HepG2 (cell line): ENCODE measurements around the gene SMOC1.

ENCODE experiments used
- AKAP8 ChIP-seq: sonication (generic); formaldehyde crosslinking; IDR thresholded peaks from 2 replicates; pipeline ENCODE4 v1.5.1; 2020; ENCODE audit warnings: mild to moderate bottlenecking, missing genetic modification reagents
- HNF4A ChIP-seq: sonication (generic); formaldehyde crosslinking; IDR thresholded peaks from 2 replicates; pipeline ENCODE4 v1.4.0; 2020; ENCODE audit warnings: missing genetic modification reagents
- TF ChIP-seq, protein P1 (sequence below): sonication (generic); formaldehyde crosslinking; IDR thresholded peaks from 2 replicates; pipeline ENCODE4 v1.5.0; 2020; ENCODE audit warnings: mild to moderate bottlenecking, missing genetic modification reagents, moderate library complexity

DNA sequence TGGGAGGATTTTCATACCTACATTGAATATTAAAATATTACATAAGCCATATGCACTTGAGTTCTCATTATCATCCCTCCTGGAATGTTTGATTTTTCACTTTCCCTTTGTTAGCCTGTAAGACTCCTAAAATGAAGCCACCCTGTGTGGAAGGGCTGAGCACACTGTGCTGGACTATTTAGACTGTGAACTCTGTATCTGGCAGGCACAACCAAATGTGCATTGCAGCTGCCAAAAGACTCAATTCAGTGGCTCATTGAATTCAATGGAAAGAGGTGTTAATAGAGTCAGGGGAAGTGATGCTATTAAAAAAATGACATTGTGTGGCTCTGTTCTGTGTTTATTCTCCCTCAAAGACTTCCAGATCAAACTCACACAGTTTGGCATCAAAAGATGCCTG is 111.1 kb downstream of the SMOC1 start:
- TF ChIP-seq HNF4A (CRISPR knock-in tag), result no peak
- TF ChIP-seq, protein P1, sequence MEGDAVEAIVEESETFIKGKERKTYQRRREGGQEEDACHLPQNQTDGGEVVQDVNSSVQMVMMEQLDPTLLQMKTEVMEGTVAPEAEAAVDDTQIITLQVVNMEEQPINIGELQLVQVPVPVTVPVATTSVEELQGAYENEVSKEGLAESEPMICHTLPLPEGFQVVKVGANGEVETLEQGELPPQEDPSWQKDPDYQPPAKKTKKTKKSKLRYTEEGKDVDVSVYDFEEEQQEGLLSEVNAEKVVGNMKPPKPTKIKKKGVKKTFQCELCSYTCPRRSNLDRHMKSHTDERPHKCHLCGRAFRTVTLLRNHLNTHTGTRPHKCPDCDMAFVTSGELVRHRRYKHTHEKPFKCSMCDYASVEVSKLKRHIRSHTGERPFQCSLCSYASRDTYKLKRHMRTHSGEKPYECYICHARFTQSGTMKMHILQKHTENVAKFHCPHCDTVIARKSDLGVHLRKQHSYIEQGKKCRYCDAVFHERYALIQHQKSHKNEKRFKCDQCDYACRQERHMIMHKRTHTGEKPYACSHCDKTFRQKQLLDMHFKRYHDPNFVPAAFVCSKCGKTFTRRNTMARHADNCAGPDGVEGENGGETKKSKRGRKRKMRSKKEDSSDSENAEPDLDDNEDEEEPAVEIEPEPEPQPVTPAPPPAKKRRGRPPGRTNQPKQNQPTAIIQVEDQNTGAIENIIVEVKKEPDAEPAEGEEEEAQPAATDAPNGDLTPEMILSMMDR, result no peak
- TF ChIP-seq AKAP8 (CRISPR knock-in tag), result no peak
